H9 (cell line): ENCODE results near the gene HIRA. TPM values are rescaled to one million over a fixed set of nuclear protein-coding genes. Genes with fewer than 3 reads are reported as not detected.

Experiments
- DNase-seq: peaks from one replicate; pipeline ENCODE4 v3.0.0-alpha.2; 2017
- H2AFZ ChIP-seq: one replicate; pipeline ENCODE4 v1.6.1; 2013; ENCODE audit warnings: mild to moderate bottlenecking, low read length, control low read depth, moderate library complexity
- H2AK5ac ChIP-seq: 2 replicates; pipeline ENCODE4 v1.6.1; 2013; ENCODE audit warnings: low read length, control low read depth, mixed read lengths; ENCODE audit not compliant: insufficient read length
- H2BK120ac ChIP-seq: one replicate; pipeline ENCODE4 v1.6.1; 2013; ENCODE audit warnings: low read depth, mild to moderate bottlenecking, low read length, control low read depth, inconsistent platforms; ENCODE audit not compliant: poor library complexity, severe bottlenecking
- H2BK12ac ChIP-seq: 2 replicates; pipeline ENCODE4 v1.6.1; 2013; ENCODE audit warnings: low read length, control low read depth, mixed read lengths, low read depth; ENCODE audit not compliant: insufficient read length
- H2BK15ac ChIP-seq: 2 replicates; pipeline ENCODE4 v1.6.1; 2013; ENCODE audit warnings: low read depth, low read length, control low read depth
- H2BK20ac ChIP-seq: one replicate; pipeline ENCODE4 v1.6.1; 2013; ENCODE audit warnings: low read depth, mild to moderate bottlenecking, low read length, control low read depth, inconsistent platforms; ENCODE audit not compliant: poor library complexity, severe bottlenecking
- H2BK5ac ChIP-seq: 2 replicates; pipeline ENCODE4 v1.6.1; 2013; ENCODE audit warnings: low read length, control low read depth, mixed read lengths; ENCODE audit not compliant: insufficient read length
- H3K14ac ChIP-seq: 2 replicates; pipeline ENCODE4 v1.6.1; 2013; ENCODE audit warnings: low read length, control low read depth; ENCODE audit not compliant: insufficient read depth
- H3K18ac ChIP-seq: 2 replicates; pipeline ENCODE4 v1.6.1; 2013; ENCODE audit warnings: low read depth, mild to moderate bottlenecking, mixed read lengths, low read length, control low read depth; ENCODE audit not compliant: insufficient read length
- H3K23ac ChIP-seq: 2 replicates; pipeline ENCODE4 v1.6.1; 2013; ENCODE audit warnings: low read length, control low read depth, mixed read lengths, low read depth; ENCODE audit not compliant: insufficient read length
- H3K23me2 ChIP-seq: 2 replicates; pipeline ENCODE4 v1.6.1; 2013; ENCODE audit warnings: low read depth, mild to moderate bottlenecking, mixed read lengths, low read length, control low read depth; ENCODE audit not compliant: insufficient read length, poor library complexity, severe bottlenecking
- H3K27ac ChIP-seq: 2 replicates; pipeline ENCODE4 v1.5.1; 2013; ENCODE audit warnings: low read length, control low read depth, mixed read lengths, low read depth; ENCODE audit not compliant: insufficient read length
- H3K27me3 ChIP-seq: 2 replicates; pipeline ENCODE4 v1.6.1; 2013; ENCODE audit warnings: low read length, control low read depth, inconsistent platforms; ENCODE audit not compliant: insufficient read depth
- H3K4ac ChIP-seq: 2 replicates; pipeline ENCODE4 v1.6.1; 2013; ENCODE audit warnings: low read depth, mild to moderate bottlenecking, control low read depth, inconsistent platforms, low read length, moderate library complexity
- H3K4me1 ChIP-seq: 2 replicates; pipeline ENCODE4 v1.6.1; 2013; ENCODE audit warnings: low read length, control low read depth, inconsistent platforms; ENCODE audit not compliant: insufficient read depth
- H3K4me2 ChIP-seq: 2 replicates; pipeline ENCODE4 v1.6.1; 2013; ENCODE audit warnings: low read length, control low read depth, mixed read lengths; ENCODE audit not compliant: insufficient read length, insufficient read depth
- H3K56ac ChIP-seq: 2 replicates; pipeline ENCODE4 v1.6.1; 2013; ENCODE audit warnings: low read depth, mild to moderate bottlenecking, mixed read lengths, low read length, control low read depth; ENCODE audit not compliant: insufficient read length
- H3K79me1 ChIP-seq: 2 replicates; pipeline ENCODE4 v1.6.1; 2013; ENCODE audit warnings: low read depth, mild to moderate bottlenecking, moderate library complexity, low read length, control low read depth, inconsistent platforms; ENCODE audit not compliant: insufficient read depth, poor library complexity, severe bottlenecking
- H3K79me2 ChIP-seq: 2 replicates; pipeline ENCODE4 v1.6.1; 2013; ENCODE audit warnings: low read length, control low read depth, inconsistent platforms; ENCODE audit not compliant: insufficient read depth
- H3K9ac ChIP-seq: 2 replicates; pipeline ENCODE4 v1.6.1; 2013; ENCODE audit warnings: low read length, control low read depth, mixed read lengths; ENCODE audit not compliant: insufficient read length; ENCODE audit errors: extremely low read depth
- H3K9me3 ChIP-seq: one replicate; pipeline ENCODE4 v1.6.1; 2013; ENCODE audit warnings: low read depth, low read length, inconsistent platforms; ENCODE audit not compliant: control insufficient read depth
- H3T11ph ChIP-seq: one replicate; pipeline ENCODE4 v1.6.1; 2013; ENCODE audit warnings: mild to moderate bottlenecking, low read length, control low read depth, inconsistent platforms
- H4K20me1 ChIP-seq: one replicate; pipeline ENCODE4 v1.6.1; 2013; ENCODE audit not compliant: control insufficient read depth, insufficient read length, insufficient read depth
- H4K5ac ChIP-seq: 2 replicates; pipeline ENCODE4 v1.6.1; 2013; ENCODE audit warnings: low read depth, mild to moderate bottlenecking, mixed read lengths, low read length, control low read depth; ENCODE audit not compliant: insufficient read length
- H4K8ac ChIP-seq: replicated peaks from 2 replicates; pipeline ENCODE4 v1.6.1; 2013; ENCODE audit warnings: low read length, control low read depth, mixed read lengths, low read depth; ENCODE audit not compliant: insufficient read length
- H4K91ac ChIP-seq: 2 replicates; pipeline ENCODE4 v1.6.1; 2013; ENCODE audit warnings: low read depth, mild to moderate bottlenecking, moderate library complexity, mixed read lengths, low read length, control low read depth; ENCODE audit not compliant: insufficient read length
- H3K27ac Mint-ChIP-seq, 3 experiments: 2 replicates in 2 of 3; 3 replicates in 1 of 3; pipeline ENCODE4 v1.8.0; 2020 to 2021; ENCODE audit warnings: mixed read lengths in 3 of 3, mild to moderate bottlenecking in 1 of 3, moderate library complexity in 1 of 3
- H3K27me3 Mint-ChIP-seq: 2 replicates; pipeline ENCODE4 v1.8.0; 2021; ENCODE audit warnings: low read depth, mild to moderate bottlenecking, moderate library complexity, mixed read lengths
- H3K36me3 Mint-ChIP-seq, 3 experiments: 2 replicates in 2 of 3; 3 replicates in 1 of 3; pipeline ENCODE4 v1.8.0; 2020 to 2021; ENCODE audit warnings: low read depth in 3 of 3, mixed read lengths in 3 of 3; ENCODE audit not compliant: insufficient read depth in 1 of 3
- H3K4me1 Mint-ChIP-seq, 2 experiments: 2 replicates each; pipeline ENCODE4 v1.8.0; 2020; ENCODE audit warnings: mixed read lengths in 2 of 2
- H3K4me3 Mint-ChIP-seq, 2 experiments: 2 replicates in 1 of 2; 3 replicates in 1 of 2; pipeline ENCODE4 v1.8.0; 2020 to 2021; ENCODE audit warnings: mild to moderate bottlenecking in 2 of 2, mixed read lengths in 2 of 2, moderate library complexity in 1 of 2
- H3K9me3 Mint-ChIP-seq, 2 experiments: 2 replicates in 1 of 2; 3 replicates in 1 of 2; pipeline ENCODE4 v1.8.0; 2020; ENCODE audit warnings: mild to moderate bottlenecking in 2 of 2, mixed read lengths in 2 of 2, moderate library complexity in 1 of 2
- CTCF ChIP-seq: fragments of 200-600 bp; sonication (generic); conservative IDR thresholded peaks from 3 replicates; pipeline ENCODE4 v1.8.0; 2021; ENCODE audit warnings: antibody characterized with exemption, mild to moderate bottlenecking
- WGBS: extraction: QIAGEN DNeasy Blood & Tissue Kit; methylation state at CpG from one replicate; pipeline ENCODE4 v1.1.7; 2013; ENCODE audit warnings: missing lambda C conversion rate, low lambda C conversion rate, mixed read lengths; ENCODE audit not compliant: insufficient read length; ENCODE audit errors: extremely low coverage; 5-methylcytosine and 5-hydroxymethylcytosine counted together
- total RNA-seq: library from RNA; stranded (reverse); gene quantifications from 2 replicates; pipeline ENCODE4 v1.2.1, GENCODE V29; 2021

HIRA gene
- total RNA-seq, 1 experiment from 2014 or later: 51.9 TPM

- peaks cover under 1 to 1% of the 10 kb centered on the region in 2 experiments; a peak in 3 of 5 replicates for H3K9me3 Mint-ChIP-seq
- no peak for TF ChIP-seq CTCF
- Histone ChIP-seq H2BK120ac (no peak overlapping the region), H2BK20ac (no peak overlapping the region), H3K27me3 (no peaks in the 10 kb centered on the region), H4K8ac (no peak overlapping the region), H4K91ac (no peak overlapping the region), H3K18ac (no peak overlapping the region), H4K20me1 (no peaks in the 10 kb centered on the region), H2AFZ (no peak overlapping the region), H3K27ac (no peak overlapping the region), H3K14ac (no peak overlapping the region), H2BK5ac (no peak overlapping the region), H3K4ac (no peak overlapping the region), H3K23ac (no peak overlapping the region), H3K4me2 (no peak overlapping the region), H2BK15ac (no peak overlapping the region), H3K79me2 (no peaks in the 10 kb centered on the region), H3K4me1 (no peaks in the 10 kb centered on the region), H3K56ac (no peak overlapping the region), H2BK12ac (no peak overlapping the region), H2AK5ac (no peak overlapping the region), H3K9ac (no peak overlapping the region), H3K23me2 (no peaks in the 10 kb centered on the region), H3K9me3 (no peaks in the 10 kb centered on the region), H3K79me1 (no peaks in the 10 kb centered on the region), H3T11ph (no peak overlapping the region), H4K5ac (no peak overlapping the region)
- no CpG with 5 or more reads among the region's 6 CpGs for WGBS
- no peaks in the 10 kb centered on the region for H3K27me3 Mint-ChIP-seq
- no peak overlapping the region for H3K4me3 Mint-ChIP-seq
- peak overlapping the region in 1 of 3 experiments; percentile 50; a peak in 1 of 7 replicates for H3K27ac Mint-ChIP-seq
- no peaks in the 10 kb centered on the region for H3K4me1 Mint-ChIP-seq
- no peak for DNase-seq
- H3K36me3 Mint-ChIP-seq: peaks cover 47 to 76% (median 57%) of the 10 kb centered on the region in 3 experiments
Measured at GRCh38 chr22:19351604-19352003, 79.9 kb downstream of the HIRA start.
